Prostate gland (tissue), 2 donors: Measurements from ENCODE around the gene OR56A3. TPM values are rescaled to one million over a fixed set of nuclear protein-coding genes. Genes with fewer than 3 reads are reported as not detected.

ENCODE experiments used
- DNase-seq: peaks from one replicate; pipeline ENCODE4 v3.0.0-alpha.2; 2019; ENCODE audit warnings: low spot score
- H3K27ac ChIP-seq, 2 donors: fragments of 200-600 bp; sonication (generic); 2 replicates each; pipeline ENCODE4 v1.5.1; 2017 to 2019
- H3K27me3 ChIP-seq: fragments of 200-600 bp; sonication (generic); replicated peaks from 2 replicates; pipeline ENCODE4 v1.5.1; 2019; ENCODE audit not compliant: insufficient read depth
- H3K36me3 ChIP-seq, 2 donors: fragments of 200-600 bp; sonication (generic); 1 replicate in 1 of 2; 2 replicates in 1 of 2; pipeline versions ENCODE4 v1.5.1 to v1.8.1; 2017 to 2019
- H3K4me1 ChIP-seq: fragments of 200-600 bp; sonication (generic); replicated peaks from 2 replicates; pipeline ENCODE4 v1.5.1; 2019
- H3K4me3 ChIP-seq, 2 donors: fragments of 200-600 bp; sonication (generic); 2 replicates each; pipeline ENCODE4 v1.5.1; 2017 to 2019
- H3K9me3 ChIP-seq: fragments of 200-600 bp; sonication (generic); 2 replicates; pipeline ENCODE4 v1.5.1; 2017
- POLR2A ChIP-seq: fragments of 450-650 bp; IDR thresholded peaks from one replicate; pipeline ENCODE4 v1.6.1; 2016; ENCODE audit warnings: antibody characterized with exemption, mild to moderate bottlenecking
- POLR2AphosphoS5 ChIP-seq: sonication (generic); formaldehyde crosslinking; IDR thresholded peaks from one replicate; pipeline ENCODE4 v1.6.1; 2017; ENCODE audit warnings: antibody characterized with exemption
- WGBS: methylation state at CpG from one replicate; pipeline ENCODE4 v1.1.5; 2018; 5-methylcytosine and 5-hydroxymethylcytosine counted together
- intact Hi-C: fragments of 100-400 bp; cut with DNase I; formaldehyde crosslinking; loops from one replicate; pipeline ENCODE4 v1.14.2; 2022
- total RNA-seq, 2 donors: library from RNA; depleted of rRNA; stranded (reverse); fragments of >200 nt; gene quantifications; one replicate each; pipeline ENCODE4 v1.1.0, GENCODE V29; 2016
- TF ChIP-seq, protein P1 (sequence below), 4 experiments: fragments of 200-600 bp in 2 of 4; fragments of 450-650 bp in 2 of 4; sonication (generic) in 2 of 4; IDR thresholded peaks; 1 replicate in 3 of 4; 2 replicates in 1 of 4; pipeline ENCODE4 v1.5.1; 2016 to 2019; ENCODE audit warnings: antibody characterized with exemption in 4 of 4, mild to moderate bottlenecking in 2 of 4, moderate library complexity in 2 of 4

OR56A3 gene
- total RNA-seq, 2 donors from 2014 or later = 0.11 TPM; not detected in 1

GRCh38 chr11:5922749-5923426 lies 19.2 kb upstream of the OR56A3 start:
- Histone ChIP-seq H3K9me3 (no peaks in the 10 kb centered on the region), H3K4me3 (no peak overlapping the region), H3K27ac (no peak overlapping the region), H3K36me3 (no peaks in the 10 kb centered on the region), H3K4me1 (no peaks in the 10 kb centered on the region), H3K27me3 (no peaks in the 10 kb centered on the region)
- TF ChIP-seq, protein P1, sequence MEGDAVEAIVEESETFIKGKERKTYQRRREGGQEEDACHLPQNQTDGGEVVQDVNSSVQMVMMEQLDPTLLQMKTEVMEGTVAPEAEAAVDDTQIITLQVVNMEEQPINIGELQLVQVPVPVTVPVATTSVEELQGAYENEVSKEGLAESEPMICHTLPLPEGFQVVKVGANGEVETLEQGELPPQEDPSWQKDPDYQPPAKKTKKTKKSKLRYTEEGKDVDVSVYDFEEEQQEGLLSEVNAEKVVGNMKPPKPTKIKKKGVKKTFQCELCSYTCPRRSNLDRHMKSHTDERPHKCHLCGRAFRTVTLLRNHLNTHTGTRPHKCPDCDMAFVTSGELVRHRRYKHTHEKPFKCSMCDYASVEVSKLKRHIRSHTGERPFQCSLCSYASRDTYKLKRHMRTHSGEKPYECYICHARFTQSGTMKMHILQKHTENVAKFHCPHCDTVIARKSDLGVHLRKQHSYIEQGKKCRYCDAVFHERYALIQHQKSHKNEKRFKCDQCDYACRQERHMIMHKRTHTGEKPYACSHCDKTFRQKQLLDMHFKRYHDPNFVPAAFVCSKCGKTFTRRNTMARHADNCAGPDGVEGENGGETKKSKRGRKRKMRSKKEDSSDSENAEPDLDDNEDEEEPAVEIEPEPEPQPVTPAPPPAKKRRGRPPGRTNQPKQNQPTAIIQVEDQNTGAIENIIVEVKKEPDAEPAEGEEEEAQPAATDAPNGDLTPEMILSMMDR (IDR thresholded peaks at IDR 0.05) = no peak
- TF ChIP-seq POLR2AphosphoS5 = no peak
- no peak for TF ChIP-seq POLR2A
- WGBS = 88% methylated on average over 2 of the region's 2 CpGs
- intact Hi-C loops = no loop called here
- DNase-seq = no peak

DNA sequence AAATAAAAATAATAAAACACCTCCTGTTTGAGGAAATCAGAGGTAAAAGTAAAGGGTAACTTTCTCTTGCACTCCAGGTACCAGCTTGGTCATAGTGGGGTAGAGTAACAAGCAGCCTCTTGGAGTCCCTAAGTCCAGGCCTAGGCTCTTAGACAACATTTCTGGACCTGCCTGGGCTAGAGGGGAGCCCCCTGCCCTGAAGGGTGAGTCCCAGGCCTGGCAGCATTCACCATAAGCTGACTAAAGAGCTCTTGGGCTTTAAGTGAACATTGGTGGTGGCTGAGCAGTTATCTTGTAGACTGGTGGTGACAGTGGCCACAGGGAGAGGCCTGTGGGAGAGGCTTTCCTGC lies 18.6 kb upstream of the OR56A3 start:
- intact Hi-C loops = no loop called here
- no peak overlapping the region for H3K27ac ChIP-seq
- TF ChIP-seq POLR2A (no peak), POLR2AphosphoS5 (no peak)
- TF ChIP-seq, protein P1 (IDR thresholded peaks at IDR 0.05) = no peak
- no peaks in the 10 kb centered on the region for H3K9me3 ChIP-seq
- DNase-seq = no peak
- no peaks in the 10 kb centered on the region for H3K36me3 ChIP-seq
- H3K4me1 ChIP-seq = no peaks in the 10 kb centered on the region
- H3K4me3 ChIP-seq = no peak overlapping the region
- no peaks in the 10 kb centered on the region for H3K27me3 ChIP-seq

GRCh38 chr11:5923794-5924193 lies 18.3 kb upstream of the OR56A3 start:
- no peak for DNase-seq
- Histone ChIP-seq H3K4me3 (no peak overlapping the region), H3K4me1 (no peaks in the 10 kb centered on the region), H3K27ac (no peak overlapping the region), H3K9me3 (no peaks in the 10 kb centered on the region), H3K27me3 (no peaks in the 10 kb centered on the region), H3K36me3 (no peaks in the 10 kb centered on the region)
- intact Hi-C loops = no loop called here
- TF ChIP-seq, protein P1 (IDR thresholded peaks at IDR 0.05) = no peak
- no peak for TF ChIP-seq POLR2AphosphoS5
- TF ChIP-seq POLR2A = no peak

GRCh38 chr11:5928271-5928670 lies 13.8 kb upstream of the OR56A3 start:
- TF ChIP-seq, protein P1 (IDR thresholded peaks at IDR 0.05) = no peak
- TF ChIP-seq POLR2A (no peak), POLR2AphosphoS5 (no peak)
- intact Hi-C loops = no loop called here
- H3K4me1 ChIP-seq = no peaks in the 10 kb centered on the region
- no peaks in the 10 kb centered on the region for H3K9me3 ChIP-seq
- WGBS = 96% methylated on average over 17 of the region's 17 CpGs
- H3K4me3 ChIP-seq = no peak overlapping the region
- no peak overlapping the region for H3K27ac ChIP-seq
- DNase-seq = no peak
- no peaks in the 10 kb centered on the region for H3K27me3 ChIP-seq
- no peaks in the 10 kb centered on the region for H3K36me3 ChIP-seq

DNA sequence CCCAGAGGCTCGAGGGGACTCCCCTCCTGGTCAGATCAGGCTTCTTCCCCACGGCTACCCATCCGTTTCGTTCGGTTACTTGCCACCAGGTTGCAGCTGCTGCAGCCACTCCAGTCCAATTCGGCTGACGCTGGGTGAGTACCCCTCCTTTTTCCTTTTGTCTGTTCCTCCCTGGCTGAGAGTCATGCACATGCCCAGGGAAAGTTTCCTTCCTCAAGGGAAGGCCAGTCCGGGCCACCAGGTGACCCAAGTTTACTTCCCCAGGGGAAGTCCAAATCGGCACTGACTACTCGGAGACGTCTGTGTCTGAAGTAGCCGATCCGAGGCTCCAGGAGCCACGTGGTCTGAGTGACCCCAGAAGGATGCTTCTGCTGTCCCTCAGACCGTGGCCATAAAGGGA lies 13.2 kb upstream of the OR56A3 start:
- no peaks in the 10 kb centered on the region for H3K27me3 ChIP-seq
- WGBS = 87% methylated on average over 15 of the region's 15 CpGs
- no peaks in the 10 kb centered on the region for H3K4me1 ChIP-seq
- H3K27ac ChIP-seq = no peak overlapping the region
- no peaks in the 10 kb centered on the region for H3K36me3 ChIP-seq
- no peak overlapping the region for H3K4me3 ChIP-seq
- intact Hi-C loops = no loop called here
- no peak for TF ChIP-seq POLR2AphosphoS5
- TF ChIP-seq, protein P1 (IDR thresholded peaks at IDR 0.05) = no peak
- TF ChIP-seq POLR2A = no peak
- H3K9me3 ChIP-seq = no peaks in the 10 kb centered on the region
- no peak for DNase-seq
